H9 (cell line): ENCODE data around the gene POC1B. TPM values are rescaled to one million over a fixed set of nuclear protein-coding genes. Genes with fewer than 3 reads are reported as not detected.

Source experiments
- DNase-seq: peaks from one replicate; pipeline ENCODE4 v3.0.0-alpha.2; 2017
- H2AFZ ChIP-seq: one replicate; pipeline ENCODE4 v1.6.1; 2013; ENCODE audit warnings: mild to moderate bottlenecking, low read length, control low read depth, moderate library complexity
- H2AK5ac ChIP-seq: 2 replicates; pipeline ENCODE4 v1.6.1; 2013; ENCODE audit warnings: low read length, control low read depth, mixed read lengths; ENCODE audit not compliant: insufficient read length
- H2BK120ac ChIP-seq: one replicate; pipeline ENCODE4 v1.6.1; 2013; ENCODE audit warnings: low read depth, mild to moderate bottlenecking, low read length, control low read depth, inconsistent platforms; ENCODE audit not compliant: poor library complexity, severe bottlenecking
- H2BK12ac ChIP-seq: 2 replicates; pipeline ENCODE4 v1.6.1; 2013; ENCODE audit warnings: low read length, control low read depth, mixed read lengths, low read depth; ENCODE audit not compliant: insufficient read length
- H2BK15ac ChIP-seq: 2 replicates; pipeline ENCODE4 v1.6.1; 2013; ENCODE audit warnings: low read depth, low read length, control low read depth
- H2BK20ac ChIP-seq: one replicate; pipeline ENCODE4 v1.6.1; 2013; ENCODE audit warnings: low read depth, mild to moderate bottlenecking, low read length, control low read depth, inconsistent platforms; ENCODE audit not compliant: poor library complexity, severe bottlenecking
- H2BK5ac ChIP-seq: 2 replicates; pipeline ENCODE4 v1.6.1; 2013; ENCODE audit warnings: low read length, control low read depth, mixed read lengths; ENCODE audit not compliant: insufficient read length
- H3K14ac ChIP-seq: 2 replicates; pipeline ENCODE4 v1.6.1; 2013; ENCODE audit warnings: low read length, control low read depth; ENCODE audit not compliant: insufficient read depth
- H3K18ac ChIP-seq: 2 replicates; pipeline ENCODE4 v1.6.1; 2013; ENCODE audit warnings: low read depth, mild to moderate bottlenecking, mixed read lengths, low read length, control low read depth; ENCODE audit not compliant: insufficient read length
- H3K23ac ChIP-seq: 2 replicates; pipeline ENCODE4 v1.6.1; 2013; ENCODE audit warnings: low read length, control low read depth, mixed read lengths, low read depth; ENCODE audit not compliant: insufficient read length
- H3K23me2 ChIP-seq: 2 replicates; pipeline ENCODE4 v1.6.1; 2013; ENCODE audit warnings: low read depth, mild to moderate bottlenecking, mixed read lengths, low read length, control low read depth; ENCODE audit not compliant: insufficient read length, poor library complexity, severe bottlenecking
- H3K27ac ChIP-seq: 2 replicates; pipeline ENCODE4 v1.5.1; 2013; ENCODE audit warnings: low read length, control low read depth, mixed read lengths, low read depth; ENCODE audit not compliant: insufficient read length
- H3K27me3 ChIP-seq: 2 replicates; pipeline ENCODE4 v1.6.1; 2013; ENCODE audit warnings: low read length, control low read depth, inconsistent platforms; ENCODE audit not compliant: insufficient read depth
- H3K4ac ChIP-seq: 2 replicates; pipeline ENCODE4 v1.6.1; 2013; ENCODE audit warnings: low read depth, mild to moderate bottlenecking, control low read depth, inconsistent platforms, low read length, moderate library complexity
- H3K4me1 ChIP-seq: 2 replicates; pipeline ENCODE4 v1.6.1; 2013; ENCODE audit warnings: low read length, control low read depth, inconsistent platforms; ENCODE audit not compliant: insufficient read depth
- H3K4me2 ChIP-seq: 2 replicates; pipeline ENCODE4 v1.6.1; 2013; ENCODE audit warnings: low read length, control low read depth, mixed read lengths; ENCODE audit not compliant: insufficient read length, insufficient read depth
- H3K56ac ChIP-seq: 2 replicates; pipeline ENCODE4 v1.6.1; 2013; ENCODE audit warnings: low read depth, mild to moderate bottlenecking, mixed read lengths, low read length, control low read depth; ENCODE audit not compliant: insufficient read length
- H3K79me1 ChIP-seq: 2 replicates; pipeline ENCODE4 v1.6.1; 2013; ENCODE audit warnings: low read depth, mild to moderate bottlenecking, moderate library complexity, low read length, control low read depth, inconsistent platforms; ENCODE audit not compliant: insufficient read depth, poor library complexity, severe bottlenecking
- H3K79me2 ChIP-seq: 2 replicates; pipeline ENCODE4 v1.6.1; 2013; ENCODE audit warnings: low read length, control low read depth, inconsistent platforms; ENCODE audit not compliant: insufficient read depth
- H3K9ac ChIP-seq: 2 replicates; pipeline ENCODE4 v1.6.1; 2013; ENCODE audit warnings: low read length, control low read depth, mixed read lengths; ENCODE audit not compliant: insufficient read length; ENCODE audit errors: extremely low read depth
- H3K9me3 ChIP-seq: one replicate; pipeline ENCODE4 v1.6.1; 2013; ENCODE audit warnings: low read depth, low read length, inconsistent platforms; ENCODE audit not compliant: control insufficient read depth
- H3T11ph ChIP-seq: one replicate; pipeline ENCODE4 v1.6.1; 2013; ENCODE audit warnings: mild to moderate bottlenecking, low read length, control low read depth, inconsistent platforms
- H4K20me1 ChIP-seq: one replicate; pipeline ENCODE4 v1.6.1; 2013; ENCODE audit not compliant: control insufficient read depth, insufficient read length, insufficient read depth
- H4K5ac ChIP-seq: 2 replicates; pipeline ENCODE4 v1.6.1; 2013; ENCODE audit warnings: low read depth, mild to moderate bottlenecking, mixed read lengths, low read length, control low read depth; ENCODE audit not compliant: insufficient read length
- H4K8ac ChIP-seq: replicated peaks from 2 replicates; pipeline ENCODE4 v1.6.1; 2013; ENCODE audit warnings: low read length, control low read depth, mixed read lengths, low read depth; ENCODE audit not compliant: insufficient read length
- H4K91ac ChIP-seq: 2 replicates; pipeline ENCODE4 v1.6.1; 2013; ENCODE audit warnings: low read depth, mild to moderate bottlenecking, moderate library complexity, mixed read lengths, low read length, control low read depth; ENCODE audit not compliant: insufficient read length
- H3K27ac Mint-ChIP-seq, 3 experiments: 2 replicates in 2 of 3; 3 replicates in 1 of 3; pipeline ENCODE4 v1.8.0; 2020 to 2021; ENCODE audit warnings: mixed read lengths in 3 of 3, mild to moderate bottlenecking in 1 of 3, moderate library complexity in 1 of 3
- H3K27me3 Mint-ChIP-seq: 2 replicates; pipeline ENCODE4 v1.8.0; 2021; ENCODE audit warnings: low read depth, mild to moderate bottlenecking, moderate library complexity, mixed read lengths
- H3K36me3 Mint-ChIP-seq, 3 experiments: 2 replicates in 2 of 3; 3 replicates in 1 of 3; pipeline ENCODE4 v1.8.0; 2020 to 2021; ENCODE audit warnings: low read depth in 3 of 3, mixed read lengths in 3 of 3; ENCODE audit not compliant: insufficient read depth in 1 of 3
- H3K4me1 Mint-ChIP-seq, 2 experiments: 2 replicates each; pipeline ENCODE4 v1.8.0; 2020; ENCODE audit warnings: mixed read lengths in 2 of 2
- H3K4me3 Mint-ChIP-seq, 2 experiments: 2 replicates in 1 of 2; 3 replicates in 1 of 2; pipeline ENCODE4 v1.8.0; 2020 to 2021; ENCODE audit warnings: mild to moderate bottlenecking in 2 of 2, mixed read lengths in 2 of 2, moderate library complexity in 1 of 2
- H3K9me3 Mint-ChIP-seq, 2 experiments: 2 replicates in 1 of 2; 3 replicates in 1 of 2; pipeline ENCODE4 v1.8.0; 2020; ENCODE audit warnings: mild to moderate bottlenecking in 2 of 2, mixed read lengths in 2 of 2, moderate library complexity in 1 of 2
- CTCF ChIP-seq: fragments of 200-600 bp; sonication (generic); conservative IDR thresholded peaks from 3 replicates; pipeline ENCODE4 v1.8.0; 2021; ENCODE audit warnings: antibody characterized with exemption, mild to moderate bottlenecking
- WGBS: extraction: QIAGEN DNeasy Blood & Tissue Kit; methylation state at CpG from one replicate; pipeline ENCODE4 v1.1.7; 2013; ENCODE audit warnings: missing lambda C conversion rate, low lambda C conversion rate, mixed read lengths; ENCODE audit not compliant: insufficient read length; ENCODE audit errors: extremely low coverage; 5-methylcytosine and 5-hydroxymethylcytosine counted together
- total RNA-seq: library from RNA; stranded (reverse); gene quantifications from 2 replicates; pipeline ENCODE4 v1.2.1, GENCODE V29; 2021

The POC1B gene
- total RNA-seq, 1 experiment from 2014 or later, result 12.5 TPM

- Histone ChIP-seq H3K27ac (no peak overlapping the region), H2AFZ (no peak overlapping the region), H2BK120ac (no peak overlapping the region), H2BK12ac (no peak overlapping the region), H4K5ac (no peak overlapping the region), H3K56ac (no peak overlapping the region), H2BK20ac (no peak overlapping the region), H3K14ac (no peak overlapping the region), H3K4ac (no peak overlapping the region), H2BK5ac (no peak overlapping the region), H3K4me1 (no peaks in the 10 kb centered on the region; the same call in 1 of the 2 replicates), H3K9me3 (no peaks in the 10 kb centered on the region), H3K9ac (no peak overlapping the region), H2BK15ac (no peak overlapping the region), H3K79me1 (no peaks in the 10 kb centered on the region), H4K20me1 (no peaks in the 10 kb centered on the region), H3K18ac (no peak overlapping the region), H3K23me2 (no peaks in the 10 kb centered on the region), H3K79me2 (no peaks in the 10 kb centered on the region), H4K8ac (no peak overlapping the region), H2AK5ac (no peak overlapping the region), H4K91ac (no peak overlapping the region), H3K4me2 (no peak overlapping the region), H3K27me3 (no peaks in the 10 kb centered on the region), H3K23ac (no peak overlapping the region), H3T11ph (no peak overlapping the region)
- no peak overlapping the region for H3K4me3 Mint-ChIP-seq
- no peaks in the 10 kb centered on the region for H3K36me3 Mint-ChIP-seq
- H3K4me1 Mint-ChIP-seq, result peaks cover 16 to 18% of the 10 kb centered on the region in 2 experiments
- no peak overlapping the region for H3K27ac Mint-ChIP-seq
- DNase-seq, result no peak
- no peak for TF ChIP-seq CTCF
- no peaks in the 10 kb centered on the region for H3K27me3 Mint-ChIP-seq
- no peaks in the 10 kb centered on the region for H3K9me3 Mint-ChIP-seq
- WGBS, result no CpG with 5 or more reads among the region's 3 CpGs
These were observed 108.4 kb downstream of the POC1B start for GRCh38 chr12:89417246-89417977.
